Measurements from ENCODE around the gene SCO1. TPM values are rescaled to one million over a fixed set of nuclear protein-coding genes. Genes with fewer than 3 reads are reported as not detected.
A peak's percentile ranks its signal among the peaks of the same experiment; 100 is the strongest.
"Not testable (repeated sequence)": the region's sequence is repeated elsewhere in the genome, so short reads cannot be mapped to it uniquely, and the experiment has no call there.

Gene SCO1
- total and polyA plus RNA-seq, 4 donors, result 21.4 to 30.2 (median 25.4) TPM

DNA sequence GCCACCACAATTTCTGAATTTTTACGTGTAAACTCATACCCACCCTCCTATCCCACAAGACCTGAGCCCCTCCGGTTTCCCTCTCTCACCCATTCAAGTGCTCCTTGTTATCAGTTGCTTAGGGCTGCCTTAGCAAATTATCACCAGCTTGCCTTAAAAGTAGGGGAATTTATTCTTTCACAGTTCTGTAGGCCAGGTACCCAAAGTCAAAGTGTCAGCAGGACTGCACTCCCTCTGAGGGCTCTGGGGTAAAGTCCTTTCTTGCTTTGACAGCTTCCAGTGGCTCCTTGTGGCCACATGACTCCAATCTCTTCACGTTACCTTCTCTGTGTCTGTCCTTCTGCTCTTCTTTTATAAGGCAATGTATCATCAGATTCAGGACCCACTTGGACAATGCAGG lies 40.4 kb upstream of the SCO1 start:
- Histone ChIP-seq H3K27me3 (ENCODE audit: control insufficient read depth, insufficient read depth, low read length) (no peaks in the 10 kb centered on the region), H3K9me3 (ENCODE audit: control insufficient read depth, insufficient read depth, low read length) (no peaks in the 10 kb centered on the region), H3K36me3 (ENCODE audit: control insufficient read depth, insufficient read depth, low read length) (no peaks in the 10 kb centered on the region), H3K4me1 (ENCODE audit: control insufficient read depth, insufficient read depth, low read length) (peaks cover 4% of the 10 kb centered on the region), H3K27ac (ENCODE audit: low read depth, low read length) (no peak overlapping the region), H3K4me3 (ENCODE audit: low read depth, low read length) (no peak overlapping the region)
- DNase-seq (ENCODE audit: low read depth in 4 of 6, low spot score in 6 of 6), result no peak
- 100% methylated on average over 2 of the region's 3 CpGs for WGBS (ENCODE audit: insufficient coverage)

DNA sequence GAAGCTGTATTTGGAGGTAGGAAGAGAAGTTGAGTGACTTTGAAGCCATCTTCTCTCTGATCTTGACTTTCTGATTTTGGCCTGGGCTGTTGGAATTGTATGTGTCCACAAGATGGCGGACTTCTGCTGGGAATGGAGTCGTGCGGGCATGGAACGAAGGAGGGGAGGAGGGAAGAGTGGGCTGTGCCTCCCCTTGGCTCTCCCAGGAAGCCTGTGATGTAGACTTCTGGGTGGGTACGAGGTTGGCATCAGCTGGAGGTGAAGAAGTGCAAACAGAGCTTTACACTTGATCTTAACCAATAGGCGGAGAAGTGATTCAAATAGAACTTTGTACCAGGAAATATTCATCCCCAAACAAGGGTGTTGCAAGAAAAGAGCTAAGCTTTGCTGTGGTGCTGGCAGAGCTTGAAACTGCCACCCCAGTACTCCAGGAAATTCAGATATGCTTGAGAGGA lies 39.9 kb upstream of the SCO1 start:
- no peaks in the 10 kb centered on the region for H3K27me3 ChIP-seq (ENCODE audit: control insufficient read depth, insufficient read depth, low read length)
- no peak overlapping the region for H3K27ac ChIP-seq (ENCODE audit: low read depth, low read length)
- H3K9me3 ChIP-seq (ENCODE audit: control insufficient read depth, insufficient read depth, low read length), result no peaks in the 10 kb centered on the region
- DNase-seq (ENCODE audit: low read depth in 4 of 6, low spot score in 6 of 6), result peak in 5 of 6 donors; percentile 60 to 93 (median 62)
- no peak overlapping the region for H3K4me3 ChIP-seq (ENCODE audit: low read depth, low read length)
- no peaks in the 10 kb centered on the region for H3K36me3 ChIP-seq (ENCODE audit: control insufficient read depth, insufficient read depth, low read length)
- peaks cover 4% of the 10 kb centered on the region for H3K4me1 ChIP-seq (ENCODE audit: control insufficient read depth, insufficient read depth, low read length)
- WGBS (ENCODE audit: insufficient coverage), result 0% methylated on average over 4 of the region's 6 CpGs

DNA sequence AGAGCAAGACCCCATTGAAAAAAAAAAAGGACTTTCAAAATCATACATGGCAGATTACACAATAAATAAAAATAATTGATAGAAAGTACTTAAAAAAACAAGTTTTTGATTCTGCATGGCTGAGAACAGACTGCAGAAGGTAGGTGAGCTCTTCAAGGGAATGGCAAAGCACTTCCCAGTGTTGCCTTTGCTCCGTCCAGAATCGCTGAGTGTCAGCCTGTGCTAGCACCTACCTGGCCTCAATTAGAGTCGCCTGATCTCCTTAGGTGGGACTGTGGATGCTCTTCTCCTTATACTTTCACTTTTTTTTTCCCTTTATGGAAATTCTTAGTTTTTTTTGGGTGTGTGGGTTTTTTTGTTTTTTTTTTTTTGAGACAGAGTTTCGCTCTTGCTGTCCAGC lies 38.5 kb upstream of the SCO1 start:
- no peaks in the 10 kb centered on the region for H3K27me3 ChIP-seq (ENCODE audit: control insufficient read depth, insufficient read depth, low read length)
- no peaks in the 10 kb centered on the region for H3K9me3 ChIP-seq (ENCODE audit: control insufficient read depth, insufficient read depth, low read length)
- no peaks in the 10 kb centered on the region for H3K36me3 ChIP-seq (ENCODE audit: control insufficient read depth, insufficient read depth, low read length)
- no peak overlapping the region for H3K27ac ChIP-seq (ENCODE audit: low read depth, low read length)
- H3K4me1 ChIP-seq (ENCODE audit: control insufficient read depth, insufficient read depth, low read length), result peaks cover 9% of the 10 kb centered on the region
- H3K4me3 ChIP-seq (ENCODE audit: low read depth, low read length), result no peak overlapping the region
- no CpG with 5 or more reads among the region's 4 CpGs for WGBS (ENCODE audit: insufficient coverage)
- DNase-seq (ENCODE audit: low read depth in 4 of 6, low spot score in 6 of 6), result no peak

DNA sequence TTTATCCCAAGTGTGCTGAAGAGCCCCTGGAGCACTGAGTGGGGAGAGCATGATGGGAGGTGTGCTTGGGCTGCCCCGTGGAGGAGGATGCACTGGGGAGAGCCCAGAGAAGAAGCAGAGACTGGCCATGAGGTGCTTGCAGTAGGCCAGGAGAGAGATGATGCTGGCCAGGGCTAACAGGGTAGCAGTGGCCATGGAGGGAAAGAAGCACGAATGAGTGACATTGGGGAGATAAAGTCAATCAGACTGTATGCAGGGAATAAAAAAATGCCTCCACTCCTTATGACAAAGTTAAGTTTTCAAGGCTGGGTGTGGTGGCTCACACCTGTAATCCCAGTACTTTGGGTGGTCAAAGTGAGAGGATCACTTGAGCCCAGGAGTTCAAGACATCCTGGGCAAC lies 37.9 kb upstream of the SCO1 start:
- Histone ChIP-seq H3K4me1 (ENCODE audit: control insufficient read depth, insufficient read depth, low read length) (peaks cover 11% of the 10 kb centered on the region), H3K4me3 (ENCODE audit: low read depth, low read length) (no peak overlapping the region), H3K27ac (ENCODE audit: low read depth, low read length) (no peak overlapping the region), H3K36me3 (ENCODE audit: control insufficient read depth, insufficient read depth, low read length) (no peaks in the 10 kb centered on the region), H3K9me3 (ENCODE audit: control insufficient read depth, insufficient read depth, low read length) (no peaks in the 10 kb centered on the region), H3K27me3 (ENCODE audit: control insufficient read depth, insufficient read depth, low read length) (no peaks in the 10 kb centered on the region)
- 97% methylated on average over 2 of the region's 2 CpGs for WGBS (ENCODE audit: insufficient coverage)
- no peak for DNase-seq (ENCODE audit: low read depth in 4 of 6, low spot score in 6 of 6)

DNA sequence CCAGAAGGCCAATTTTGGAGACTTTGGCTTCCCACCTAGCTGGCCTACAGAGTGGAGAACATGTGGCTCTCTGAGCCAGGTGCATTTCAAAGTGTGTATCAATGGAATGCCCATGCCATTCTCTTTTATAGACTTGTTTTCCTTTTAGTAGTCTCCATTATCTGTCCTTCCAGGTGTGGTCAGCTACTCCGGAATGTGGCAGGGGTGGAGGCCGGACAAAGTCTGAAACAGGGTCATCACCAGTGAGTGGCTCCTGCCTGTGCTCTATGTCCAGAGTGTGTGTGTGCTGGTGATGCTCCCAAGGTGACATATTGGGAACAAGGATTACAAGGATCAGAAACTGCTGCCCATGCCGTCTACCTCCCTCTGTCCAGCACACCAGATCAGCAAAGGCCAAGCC lies 36.3 kb upstream of the SCO1 start:
- H3K4me3 ChIP-seq (ENCODE audit: low read depth, low read length), result no peak overlapping the region
- H3K4me1 ChIP-seq (ENCODE audit: control insufficient read depth, insufficient read depth, low read length), result peaks cover 19% of the 10 kb centered on the region
- no peaks in the 10 kb centered on the region for H3K27me3 ChIP-seq (ENCODE audit: control insufficient read depth, insufficient read depth, low read length)
- no peaks in the 10 kb centered on the region for H3K9me3 ChIP-seq (ENCODE audit: control insufficient read depth, insufficient read depth, low read length)
- H3K27ac ChIP-seq (ENCODE audit: low read depth, low read length), result no peak overlapping the region
- 100% methylated on average over 1 of the region's 3 CpGs for WGBS (ENCODE audit: insufficient coverage)
- DNase-seq (ENCODE audit: low read depth in 4 of 6, low spot score in 6 of 6), result no peak
- no peaks in the 10 kb centered on the region for H3K36me3 ChIP-seq (ENCODE audit: control insufficient read depth, insufficient read depth, low read length)

DNA sequence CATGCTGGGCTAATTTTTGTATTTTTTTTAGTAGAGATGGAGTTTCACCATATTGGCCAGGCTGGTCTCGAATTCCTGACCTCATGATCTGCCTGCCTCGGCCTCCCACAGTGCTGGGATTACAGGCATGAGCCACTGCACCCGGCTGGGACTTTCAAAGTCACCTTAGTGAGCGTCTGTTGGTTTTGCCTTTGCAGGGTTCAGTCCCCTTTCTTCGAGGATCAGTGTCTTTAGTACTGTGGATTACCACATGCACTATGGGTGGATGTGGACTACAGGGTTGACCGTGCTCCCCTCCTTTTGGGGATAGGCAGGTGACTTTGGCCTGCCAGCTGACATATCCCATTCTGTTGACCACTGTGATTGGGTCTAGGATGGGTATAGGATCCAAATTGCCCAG lies 34.8 kb upstream of the SCO1 start:
- H3K4me3 ChIP-seq (ENCODE audit: low read depth, low read length); H3K9me3 ChIP-seq (ENCODE audit: control insufficient read depth, insufficient read depth, low read length); DNase-seq (ENCODE audit: low read depth in 4 of 6, low spot score in 6 of 6); H3K36me3 ChIP-seq (ENCODE audit: control insufficient read depth, insufficient read depth, low read length); H3K27me3 ChIP-seq (ENCODE audit: control insufficient read depth, insufficient read depth, low read length); H3K27ac ChIP-seq (ENCODE audit: low read depth, low read length): not testable (repeated sequence)
- 81% methylated on average over 6 of the region's 6 CpGs for WGBS (ENCODE audit: insufficient coverage)
- peaks cover 19% of the 10 kb centered on the region for H3K4me1 ChIP-seq (ENCODE audit: control insufficient read depth, insufficient read depth, low read length)

DNA sequence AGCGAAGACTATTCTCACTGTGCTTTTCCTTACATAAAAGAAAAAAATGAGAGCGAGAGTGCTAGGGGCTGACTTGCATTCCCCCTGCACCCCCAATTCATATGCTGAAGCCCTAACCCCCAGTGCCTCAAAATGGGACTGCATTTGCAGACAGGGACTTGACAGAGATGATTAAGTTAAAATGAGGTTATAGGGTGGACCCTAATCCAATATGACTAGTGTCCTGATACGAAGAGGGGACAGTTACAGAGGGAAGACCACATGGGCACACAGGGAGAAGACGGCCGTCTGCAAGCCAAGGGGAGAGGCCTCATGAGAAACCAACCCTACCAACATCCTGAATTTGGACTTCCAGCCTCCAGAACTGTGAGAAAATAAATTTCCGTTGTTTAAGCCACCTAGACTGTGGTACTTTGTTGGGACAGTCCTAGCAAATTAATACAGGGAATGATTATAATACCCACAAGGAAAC lies 34.1 kb upstream of the SCO1 start:
- Histone ChIP-seq H3K27me3 (ENCODE audit: control insufficient read depth, insufficient read depth, low read length) (no peaks in the 10 kb centered on the region), H3K27ac (ENCODE audit: low read depth, low read length) (peak overlapping the region; percentile 33), H3K4me1 (ENCODE audit: control insufficient read depth, insufficient read depth, low read length) (peaks cover 19% of the 10 kb centered on the region), H3K4me3 (ENCODE audit: low read depth, low read length) (no peak overlapping the region), H3K9me3 (ENCODE audit: control insufficient read depth, insufficient read depth, low read length) (no peaks in the 10 kb centered on the region), H3K36me3 (ENCODE audit: control insufficient read depth, insufficient read depth, low read length) (no peaks in the 10 kb centered on the region)
- DNase-seq (ENCODE audit: low read depth in 4 of 6, low spot score in 6 of 6), result no peak
- no CpG with 5 or more reads among the region's 6 CpGs for WGBS (ENCODE audit: insufficient coverage)

DNA sequence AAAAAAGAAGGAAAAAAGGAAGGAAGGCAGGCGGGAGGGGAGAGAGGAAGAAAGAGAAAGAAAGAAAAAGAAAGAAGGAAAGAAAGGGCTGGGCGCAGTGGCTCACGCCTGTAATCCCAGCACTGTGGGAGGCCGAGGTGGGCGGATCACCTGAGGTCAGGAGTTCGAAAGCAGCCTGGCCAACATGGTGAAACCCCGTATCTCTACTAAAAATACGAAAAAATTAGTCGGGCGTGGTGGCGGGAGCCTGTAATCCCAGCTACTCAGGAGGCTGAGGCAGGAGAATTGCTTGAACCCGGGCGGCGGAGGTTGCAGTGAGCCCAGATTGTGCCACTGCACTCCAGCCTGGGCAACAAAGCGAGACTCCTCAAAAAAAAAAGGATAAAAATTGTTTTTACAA lies 32.9 kb upstream of the SCO1 start:
- not testable (repeated sequence) for H3K27me3 ChIP-seq (ENCODE audit: control insufficient read depth, insufficient read depth, low read length); H3K9me3 ChIP-seq (ENCODE audit: control insufficient read depth, insufficient read depth, low read length); DNase-seq (ENCODE audit: low read depth in 4 of 6, low spot score in 6 of 6); H3K36me3 ChIP-seq (ENCODE audit: control insufficient read depth, insufficient read depth, low read length)
- 14% methylated on average over 13 of the region's 15 CpGs for WGBS (ENCODE audit: insufficient coverage)
- H3K27ac ChIP-seq (ENCODE audit: low read depth, low read length), result peak overlapping the region; percentile 75
- H3K4me3 ChIP-seq (ENCODE audit: low read depth, low read length), result peak overlapping the region; percentile 56
- peaks cover 19% of the 10 kb centered on the region for H3K4me1 ChIP-seq (ENCODE audit: control insufficient read depth, insufficient read depth, low read length)

DNA sequence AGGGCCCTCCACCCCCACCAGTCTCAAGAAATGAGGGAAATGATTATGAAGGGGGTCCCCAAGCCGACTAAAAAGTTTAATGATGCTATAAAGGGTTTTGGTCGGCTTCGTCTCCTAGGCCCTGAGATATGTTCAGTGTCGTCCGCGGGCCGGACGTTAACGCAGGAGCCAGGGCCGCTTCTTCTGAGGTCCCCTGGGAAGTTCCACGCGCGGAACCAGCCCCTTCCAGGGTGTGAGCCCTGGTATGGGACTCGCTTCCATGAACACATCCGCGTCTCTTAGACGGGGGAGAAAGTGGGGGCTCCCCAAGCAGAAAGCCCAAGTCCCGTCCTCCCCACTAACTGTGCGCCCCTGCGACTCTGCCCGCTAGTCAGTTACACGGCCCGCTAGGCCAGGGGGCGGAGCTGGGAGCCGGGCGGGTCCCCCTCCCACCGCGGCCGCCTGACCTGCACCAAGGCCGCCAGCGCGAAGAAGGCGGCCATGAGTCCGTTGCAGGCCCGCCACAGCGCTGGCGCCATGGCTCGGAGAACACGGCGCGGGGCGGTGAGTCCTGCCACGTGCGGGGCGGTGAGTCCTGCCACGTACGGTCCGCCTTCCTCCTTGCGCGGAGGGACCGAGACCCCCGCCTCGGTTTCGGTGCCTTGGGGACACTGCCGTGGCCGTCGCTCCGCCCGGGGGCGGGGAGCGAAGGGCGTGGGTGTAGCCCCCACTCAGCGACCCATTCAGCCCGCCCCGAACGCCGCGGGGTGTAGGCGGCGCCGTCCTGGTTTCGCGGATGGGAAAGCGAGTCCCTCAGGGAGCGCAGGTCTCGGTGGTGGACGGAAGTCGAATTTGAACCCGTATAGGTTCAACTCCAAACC lies 32.2 kb upstream of the SCO1 start, which contains the start of gene TMEM220:
Gene TMEM220 (minus strand): TSS at position 690 of the 860 bp plus-strand sequence. CDS start 172 bp downstream, at position 518.
- Histone ChIP-seq H3K27ac (ENCODE audit: low read depth, low read length) (peak within 1 kb of the TSS; percentile 75), H3K4me3 (ENCODE audit: low read depth, low read length) (peak within 1 kb of the TSS; percentile 56), H3K27me3 (ENCODE audit: control insufficient read depth, insufficient read depth, low read length) (no peaks in the 10 kb centered on the region), H3K4me1 (ENCODE audit: control insufficient read depth, insufficient read depth, low read length) (peaks cover 19% of the 10 kb centered on the region), H3K9me3 (ENCODE audit: control insufficient read depth, insufficient read depth, low read length) (no peaks in the 10 kb centered on the region), H3K36me3 (ENCODE audit: control insufficient read depth, insufficient read depth, low read length) (no peaks in the 10 kb centered on the region)
- 3% methylated on average over 71 of the region's 79 CpGs for WGBS (ENCODE audit: insufficient coverage)
- peak in 4 of 6 donors; percentile 44 to 88 (median 71) for DNase-seq (ENCODE audit: low read depth in 4 of 6, low spot score in 6 of 6)
